Activated B cell treated with CpG ODN at 0.5 μM for 24 hours (primary cell): Measurements from ENCODE around the gene UGT1A4. TPM values are rescaled to one million over a fixed set of nuclear protein-coding genes. Genes with fewer than 3 reads are reported as not detected.

Source experiments
- ATAC-seq: fragments of 200-7000 bp; cut with Tn5 transposase; one replicate; pipeline ENCODE4 v1.10.0; 2021; ENCODE audit warnings: low read depth, mild to moderate bottlenecking, moderate library complexity
- CTCF ChIA-PET: fragments of 350-600 bp; sonication (Branson Sonifier 250); formaldehyde crosslinking; loops from one replicate; lab custom pipeline; 2021; ENCODE audit warnings: antibody characterized with exemption; lab: Charles Lee
- POLR2A ChIA-PET: fragments of 350-600 bp; sonication (Branson Sonifier 250); formaldehyde crosslinking; loops from one replicate; lab custom pipeline; 2021; ENCODE audit warnings: antibody characterized with exemption; lab: Charles Lee
- DNase-seq: peaks from one replicate; pipeline ENCODE4 v3.0.0; 2022
- H3K27ac Mint-ChIP-seq: one replicate; pipeline ENCODE4 v1.8.0; 2020; ENCODE audit warnings: mixed read lengths
- H3K27me3 Mint-ChIP-seq: one replicate; pipeline ENCODE4 v1.8.0; 2021; ENCODE audit warnings: mixed read lengths
- H3K36me3 Mint-ChIP-seq: one replicate; pipeline ENCODE4 v1.8.0; 2021; ENCODE audit warnings: low read depth, mixed read lengths
- H3K4me1 Mint-ChIP-seq: one replicate; pipeline ENCODE4 v1.8.0; 2021; ENCODE audit warnings: mixed read lengths
- H3K4me3 Mint-ChIP-seq: one replicate; pipeline ENCODE4 v1.8.0; 2020; ENCODE audit warnings: mild to moderate bottlenecking, mixed read lengths
- H3K9me3 Mint-ChIP-seq: one replicate; pipeline ENCODE4 v1.8.0; 2020; ENCODE audit warnings: mixed read lengths
- CTCF ChIP-seq: fragments of 200-600 bp; IDR thresholded peaks from one replicate; pipeline ENCODE4 v1.8.0; 2022; ENCODE audit warnings: antibody characterized with exemption, mild to moderate bottlenecking
- intact Hi-C: fragments of 100-400 bp; cut with micrococcal nuclease; formaldehyde crosslinking; loops from one replicate; pipeline ENCODE4 v1.15.1; 2024
- total RNA-seq: library from RNA; stranded (reverse); gene quantifications from 2 replicates; pipeline ENCODE4 v1.2.3, GENCODE V29; 2022

The UGT1A4 gene
- not detected in 2 replicates for total RNA-seq

GRCh38 chr2:233718552-233718951, at the start of gene UGT1A4:
Gene UGT1A4, plus strand, starts transcription at chr2:233718736. Its CDS starts 85 bp downstream, at chr2:233718821.
- ChIA-PET POLR2A (no interaction called here), CTCF (no interaction called here)
- H3K36me3 Mint-ChIP-seq = no peaks in the 10 kb centered on the region
- H3K27me3 Mint-ChIP-seq = peaks cover 23% of the 10 kb centered on the region
- DNase-seq (no peak), ATAC-seq (no peak)
- H3K9me3 Mint-ChIP-seq = no peaks in the 10 kb centered on the region
- no peaks in the 10 kb centered on the region for H3K4me1 Mint-ChIP-seq
- no peak for TF ChIP-seq CTCF
- intact Hi-C loops = no loop called here
- no peak within 1 kb of the TSS for H3K4me3 Mint-ChIP-seq
- no peak within 1 kb of the TSS for H3K27ac Mint-ChIP-seq

DNA sequence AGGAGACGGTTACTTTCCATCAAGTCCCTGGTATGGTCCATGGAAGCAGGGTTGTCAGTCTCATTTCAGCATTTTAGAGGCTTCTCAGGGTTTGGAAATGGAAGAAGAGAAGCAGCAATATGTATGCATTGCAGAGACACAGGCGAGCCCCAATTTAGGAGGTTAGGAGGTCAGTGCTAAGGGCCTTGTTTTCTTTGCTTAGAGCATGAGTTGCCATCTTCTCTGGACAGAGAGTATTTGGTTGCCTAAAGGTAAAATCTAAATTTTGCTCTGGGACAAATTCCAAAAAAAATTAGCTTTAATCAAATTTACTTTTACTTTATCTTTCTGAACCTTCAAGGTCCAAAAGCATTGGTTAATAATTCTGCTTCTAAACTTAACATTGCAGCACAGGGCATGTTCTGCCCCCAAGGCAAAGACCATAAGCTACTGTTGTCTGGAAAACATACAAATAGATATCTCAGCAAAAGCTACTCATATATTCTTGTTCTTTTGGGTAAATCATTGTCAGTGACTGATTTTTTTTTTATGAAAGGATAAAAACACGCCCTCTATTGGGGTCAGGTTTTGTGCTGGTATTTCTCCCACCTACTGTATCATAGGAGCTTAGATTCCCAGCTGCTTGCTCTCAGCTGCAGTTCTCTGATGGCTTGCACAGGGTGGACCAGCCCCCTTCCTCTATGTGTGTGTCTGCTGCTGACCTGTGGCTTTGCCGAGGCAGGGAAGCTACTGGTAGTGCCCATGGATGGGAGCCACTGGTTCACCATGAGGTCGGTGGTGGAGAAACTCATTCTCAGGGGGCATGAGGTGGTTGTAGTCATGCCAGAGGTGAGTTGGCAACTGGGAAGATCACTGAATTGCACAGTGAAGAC, 47.0 kb upstream of the UGT1A4 start, which contains the start of gene UGT1A9:
Gene UGT1A9, plus strand, starts transcription at position 609 of the 872 bp plus-strand sequence. Its CDS starts 37 bp downstream, at position 646.
- no peak for TF ChIP-seq CTCF
- no peaks in the 10 kb centered on the region for H3K36me3 Mint-ChIP-seq
- POLR2A ChIA-PET = no interaction called here
- intact Hi-C loops = no loop called here
- H3K27ac Mint-ChIP-seq = no peak within 1 kb of the TSS
- H3K4me1 Mint-ChIP-seq = no peaks in the 10 kb centered on the region
- H3K4me3 Mint-ChIP-seq = no peak within 1 kb of the TSS
- CTCF ChIA-PET = no interaction called here
- H3K27me3 Mint-ChIP-seq = peaks cover 25% of the 10 kb centered on the region
- ATAC-seq = no peak
- H3K9me3 Mint-ChIP-seq = no peaks in the 10 kb centered on the region
- no peak for DNase-seq

- DNase-seq (no peak), ATAC-seq (no peak)
- H3K4me3 Mint-ChIP-seq = no peak overlapping the region
- no peak overlapping the region for H3K27ac Mint-ChIP-seq
- no peak for TF ChIP-seq CTCF
- intact Hi-C loops = no loop called here
- H3K9me3 Mint-ChIP-seq = no peaks in the 10 kb centered on the region
- POLR2A ChIA-PET = no interaction called here
- no peaks in the 10 kb centered on the region for H3K36me3 Mint-ChIP-seq
- CTCF ChIA-PET = no interaction called here
- H3K27me3 Mint-ChIP-seq = peaks cover 27% of the 10 kb centered on the region
- H3K4me1 Mint-ChIP-seq = no peaks in the 10 kb centered on the region
Observed at GRCh38 chr2:233672886-233673285, 45.6 kb upstream of the UGT1A4 start.

- POLR2A ChIA-PET = no interaction called here
Observed at GRCh38 chr2:233673896-233674295, 44.6 kb upstream of the UGT1A4 start.

More at GRCh38 chr2:233673896-233674295, 44.6 kb upstream of the UGT1A4 start:
- CTCF ChIA-PET = no interaction called here
- H3K36me3 Mint-ChIP-seq = no peaks in the 10 kb centered on the region
- DNase-seq (no peak), ATAC-seq (no peak)
- intact Hi-C loops = no loop called here
- H3K27ac Mint-ChIP-seq = no peak overlapping the region
- no peaks in the 10 kb centered on the region for H3K9me3 Mint-ChIP-seq
- H3K27me3 Mint-ChIP-seq = peaks cover 19% of the 10 kb centered on the region
- H3K4me1 Mint-ChIP-seq = no peaks in the 10 kb centered on the region
- TF ChIP-seq CTCF = no peak
- H3K4me3 Mint-ChIP-seq = no peak overlapping the region
